ENCODE results near the gene ZBTB16.

DNA sequence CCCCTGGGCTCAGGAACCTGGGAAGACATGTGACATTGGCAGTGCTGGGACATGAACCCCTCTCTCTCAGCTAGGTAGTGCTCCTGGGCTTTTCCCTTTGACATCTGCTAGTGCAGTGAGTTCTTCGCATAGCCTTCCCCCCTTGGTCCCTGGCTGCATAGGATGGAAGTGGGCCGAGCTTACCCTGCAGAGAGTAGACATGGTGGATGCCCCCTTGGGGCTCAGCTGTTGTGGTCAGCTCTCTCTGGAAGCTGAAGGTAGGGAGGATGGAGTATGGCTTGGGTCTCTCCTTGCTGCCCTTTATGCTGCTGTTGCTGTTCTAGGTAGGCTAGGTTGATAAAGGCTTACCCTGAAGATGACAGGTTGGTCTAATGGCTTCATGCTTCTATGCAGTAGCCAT lies 92.1 kb downstream of the ZBTB16 start:
- TF ChIP-seq, protein P1, sequence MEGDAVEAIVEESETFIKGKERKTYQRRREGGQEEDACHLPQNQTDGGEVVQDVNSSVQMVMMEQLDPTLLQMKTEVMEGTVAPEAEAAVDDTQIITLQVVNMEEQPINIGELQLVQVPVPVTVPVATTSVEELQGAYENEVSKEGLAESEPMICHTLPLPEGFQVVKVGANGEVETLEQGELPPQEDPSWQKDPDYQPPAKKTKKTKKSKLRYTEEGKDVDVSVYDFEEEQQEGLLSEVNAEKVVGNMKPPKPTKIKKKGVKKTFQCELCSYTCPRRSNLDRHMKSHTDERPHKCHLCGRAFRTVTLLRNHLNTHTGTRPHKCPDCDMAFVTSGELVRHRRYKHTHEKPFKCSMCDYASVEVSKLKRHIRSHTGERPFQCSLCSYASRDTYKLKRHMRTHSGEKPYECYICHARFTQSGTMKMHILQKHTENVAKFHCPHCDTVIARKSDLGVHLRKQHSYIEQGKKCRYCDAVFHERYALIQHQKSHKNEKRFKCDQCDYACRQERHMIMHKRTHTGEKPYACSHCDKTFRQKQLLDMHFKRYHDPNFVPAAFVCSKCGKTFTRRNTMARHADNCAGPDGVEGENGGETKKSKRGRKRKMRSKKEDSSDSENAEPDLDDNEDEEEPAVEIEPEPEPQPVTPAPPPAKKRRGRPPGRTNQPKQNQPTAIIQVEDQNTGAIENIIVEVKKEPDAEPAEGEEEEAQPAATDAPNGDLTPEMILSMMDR (IDR thresholded peaks at IDR 0.05; ENCODE audit: low read length), result no peak
- no peak for TF ChIP-seq EZH2phosphoT487 (IDR thresholded peaks at IDR 0.05; ENCODE audit: low read length)

Measured in MM.1S (cell line).